Activated B cell treated with CpG ODN at 0.5 μM for 24 hours (primary cell): Measurements from ENCODE around the gene TIAM2. TPM values are rescaled to one million over a fixed set of nuclear protein-coding genes. Genes with fewer than 3 reads are reported as not detected.

ENCODE experiments used
- ATAC-seq: fragments of 200-7000 bp; cut with Tn5 transposase; one replicate; pipeline ENCODE4 v1.10.0; 2021; ENCODE audit warnings: low read depth, mild to moderate bottlenecking, moderate library complexity
- CTCF ChIA-PET: fragments of 350-600 bp; sonication (Branson Sonifier 250); formaldehyde crosslinking; loops from one replicate; lab custom pipeline; 2021; ENCODE audit warnings: antibody characterized with exemption; lab: Charles Lee
- POLR2A ChIA-PET: fragments of 350-600 bp; sonication (Branson Sonifier 250); formaldehyde crosslinking; loops from one replicate; lab custom pipeline; 2021; ENCODE audit warnings: antibody characterized with exemption; lab: Charles Lee
- DNase-seq: peaks from one replicate; pipeline ENCODE4 v3.0.0; 2022
- H3K27ac Mint-ChIP-seq: one replicate; pipeline ENCODE4 v1.8.0; 2020; ENCODE audit warnings: mixed read lengths
- H3K27me3 Mint-ChIP-seq: one replicate; pipeline ENCODE4 v1.8.0; 2021; ENCODE audit warnings: mixed read lengths
- H3K36me3 Mint-ChIP-seq: one replicate; pipeline ENCODE4 v1.8.0; 2021; ENCODE audit warnings: low read depth, mixed read lengths
- H3K4me1 Mint-ChIP-seq: one replicate; pipeline ENCODE4 v1.8.0; 2021; ENCODE audit warnings: mixed read lengths
- H3K4me3 Mint-ChIP-seq: one replicate; pipeline ENCODE4 v1.8.0; 2020; ENCODE audit warnings: mild to moderate bottlenecking, mixed read lengths
- H3K9me3 Mint-ChIP-seq: one replicate; pipeline ENCODE4 v1.8.0; 2020; ENCODE audit warnings: mixed read lengths
- CTCF ChIP-seq: fragments of 200-600 bp; IDR thresholded peaks from one replicate; pipeline ENCODE4 v1.8.0; 2022; ENCODE audit warnings: antibody characterized with exemption, mild to moderate bottlenecking
- intact Hi-C: fragments of 100-400 bp; cut with micrococcal nuclease; formaldehyde crosslinking; loops from one replicate; pipeline ENCODE4 v1.15.1; 2024
- total RNA-seq: library from RNA; stranded (reverse); gene quantifications from 2 replicates; pipeline ENCODE4 v1.2.3, GENCODE V29; 2022

Gene TIAM2
- total RNA-seq, 1 donor from 2014 or later = 13.0 TPM

- Mint-ChIP-seq H3K27ac (peak overlapping the region; percentile 7), H3K4me1 (peaks cover 18% of the 10 kb centered on the region), H3K9me3 (no peaks in the 10 kb centered on the region), H3K36me3 (no peaks in the 10 kb centered on the region), H3K27me3 (no peaks in the 10 kb centered on the region), H3K4me3 (peak overlapping the region; percentile 71)
- CTCF ChIA-PET = no interaction called here
- no peak for ATAC-seq
- POLR2A ChIA-PET = no interaction called here
- TF ChIP-seq CTCF = no peak
- no peak for DNase-seq
- intact Hi-C loops = no loop called here
Observed at GRCh38 chr6:155143578-155144106, 148.5 kb downstream of the TIAM2 start.

DNA sequence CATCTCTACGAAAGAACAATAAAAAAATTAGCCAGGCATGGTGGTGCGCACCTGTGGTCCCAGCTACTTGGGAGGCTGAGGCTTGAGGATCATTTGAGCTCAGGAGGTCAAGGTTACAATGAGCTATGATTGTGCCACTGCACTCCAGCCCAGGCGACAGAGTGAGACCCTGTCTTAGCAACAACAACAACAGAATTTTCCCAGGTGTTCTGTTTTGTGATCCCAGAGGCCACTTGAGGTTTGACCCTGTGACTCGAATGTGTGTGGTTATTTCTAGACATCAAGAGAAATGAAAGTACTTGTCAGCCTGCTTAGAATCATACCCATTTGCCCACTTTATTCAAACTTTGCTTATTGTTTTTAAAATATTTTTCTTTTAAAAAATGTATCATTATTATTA is 151.1 kb downstream of the TIAM2 start:
- ChIA-PET CTCF (no interaction called here), POLR2A (no interaction called here)
- no peaks in the 10 kb centered on the region for H3K9me3 Mint-ChIP-seq
- no peak overlapping the region for H3K27ac Mint-ChIP-seq
- TF ChIP-seq CTCF = no peak
- intact Hi-C loops = no loop called here
- ATAC-seq (no peak), DNase-seq (no peak)
- H3K27me3 Mint-ChIP-seq = no peaks in the 10 kb centered on the region
- no peak overlapping the region for H3K4me3 Mint-ChIP-seq
- H3K4me1 Mint-ChIP-seq = peaks cover 18% of the 10 kb centered on the region
- no peaks in the 10 kb centered on the region for H3K36me3 Mint-ChIP-seq

DNA sequence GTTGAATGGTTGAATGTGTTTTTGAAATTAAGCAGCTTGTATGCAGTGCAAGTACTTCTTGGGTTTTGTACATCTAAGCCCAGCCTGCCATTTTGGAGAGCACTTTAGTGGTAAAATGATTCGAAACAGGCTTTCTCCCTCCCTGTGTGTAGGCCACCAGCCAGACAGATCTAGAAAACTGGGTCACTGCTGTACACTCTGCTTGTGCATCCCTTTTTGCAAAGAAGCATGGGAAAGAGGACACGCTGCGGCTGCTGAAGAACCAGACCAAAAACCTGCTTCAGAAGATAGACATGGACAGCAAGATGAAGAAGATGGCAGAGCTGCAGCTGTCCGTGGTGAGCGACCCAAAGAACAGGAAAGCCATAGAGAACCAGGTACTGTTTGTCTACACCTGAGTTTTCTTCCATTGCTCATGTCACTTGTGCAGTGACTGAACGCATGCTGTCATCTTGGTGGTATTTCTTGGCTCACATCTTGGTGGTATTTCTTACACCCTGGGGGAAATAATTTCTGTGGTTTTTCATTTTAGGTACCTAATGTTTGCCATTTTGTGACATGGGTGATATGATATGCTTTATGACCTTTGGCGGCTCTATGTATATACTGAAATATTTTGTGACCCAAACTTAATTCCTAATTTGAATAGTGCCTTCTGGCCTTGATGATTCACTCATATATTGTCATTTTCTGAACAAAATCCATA is 153.0 kb downstream of the TIAM2 start:
- DNase-seq (no peak), ATAC-seq (no peak)
- intact Hi-C loops = no loop called here
- TF ChIP-seq CTCF = no peak
- Mint-ChIP-seq H3K27ac (no peak overlapping the region), H3K4me3 (no peak overlapping the region), H3K36me3 (no peaks in the 10 kb centered on the region), H3K4me1 (peaks cover 11% of the 10 kb centered on the region), H3K9me3 (no peaks in the 10 kb centered on the region), H3K27me3 (no peaks in the 10 kb centered on the region)
- POLR2A ChIA-PET = no interaction called here
- CTCF ChIA-PET = no interaction called here

- DNase-seq = no peak
- ChIA-PET POLR2A (interaction anchor here (0.6 kb wide), 1 partner anchor 436 kb away, joined by 5 read pairs; no protein-coding TSS in a partner anchor), CTCF (no interaction called here)
- H3K4me1 Mint-ChIP-seq = no peaks in the 10 kb centered on the region
- intact Hi-C loops = no loop called here
- H3K27ac Mint-ChIP-seq = no peak overlapping the region
- TF ChIP-seq CTCF = no peak
- no peaks in the 10 kb centered on the region for H3K9me3 Mint-ChIP-seq
- ATAC-seq = no peak
- no peaks in the 10 kb centered on the region for H3K27me3 Mint-ChIP-seq
- H3K4me3 Mint-ChIP-seq = no peak overlapping the region
- H3K36me3 Mint-ChIP-seq = no peaks in the 10 kb centered on the region
Observed at GRCh38 chr6:155150967-155151671, 156.0 kb downstream of the TIAM2 start.
